Measurements from ENCODE around the gene GNG14. TPM values are rescaled to one million over a fixed set of nuclear protein-coding genes. Genes with fewer than 3 reads are reported as not detected.
A peak's percentile ranks its signal among the peaks of the same experiment; 100 is the strongest.

GNG14 gene
- total RNA-seq, 3 donors from 2014 or later, result not detected

GRCh38 chr19:12657966-12658365 lies 29.8 kb upstream of the GNG14 start:
- Mint-ChIP-seq H3K4me1 (ENCODE audit: low read depth) (no peaks in the 10 kb centered on the region), H3K36me3 (ENCODE audit: insufficient read depth) (peaks cover 28% of the 10 kb centered on the region), H3K4me3 (no peak overlapping the region), H3K27me3 (ENCODE audit: low read depth) (no peaks in the 10 kb centered on the region), H3K9me3 (no peaks in the 10 kb centered on the region)
- DNase-seq (no peak), ATAC-seq (no peak)

- DNase-seq (no peak), ATAC-seq (no peak)
- Mint-ChIP-seq H3K9me3 (no peaks in the 10 kb centered on the region), H3K36me3 (ENCODE audit: insufficient read depth) (peaks cover 24% of the 10 kb centered on the region), H3K27me3 (ENCODE audit: low read depth) (no peaks in the 10 kb centered on the region), H3K4me3 (no peak overlapping the region), H3K4me1 (ENCODE audit: low read depth) (peaks cover 19% of the 10 kb centered on the region)
These were observed 26.8 kb upstream of the GNG14 start for GRCh38 chr19:12660980-12661379.

DNA sequence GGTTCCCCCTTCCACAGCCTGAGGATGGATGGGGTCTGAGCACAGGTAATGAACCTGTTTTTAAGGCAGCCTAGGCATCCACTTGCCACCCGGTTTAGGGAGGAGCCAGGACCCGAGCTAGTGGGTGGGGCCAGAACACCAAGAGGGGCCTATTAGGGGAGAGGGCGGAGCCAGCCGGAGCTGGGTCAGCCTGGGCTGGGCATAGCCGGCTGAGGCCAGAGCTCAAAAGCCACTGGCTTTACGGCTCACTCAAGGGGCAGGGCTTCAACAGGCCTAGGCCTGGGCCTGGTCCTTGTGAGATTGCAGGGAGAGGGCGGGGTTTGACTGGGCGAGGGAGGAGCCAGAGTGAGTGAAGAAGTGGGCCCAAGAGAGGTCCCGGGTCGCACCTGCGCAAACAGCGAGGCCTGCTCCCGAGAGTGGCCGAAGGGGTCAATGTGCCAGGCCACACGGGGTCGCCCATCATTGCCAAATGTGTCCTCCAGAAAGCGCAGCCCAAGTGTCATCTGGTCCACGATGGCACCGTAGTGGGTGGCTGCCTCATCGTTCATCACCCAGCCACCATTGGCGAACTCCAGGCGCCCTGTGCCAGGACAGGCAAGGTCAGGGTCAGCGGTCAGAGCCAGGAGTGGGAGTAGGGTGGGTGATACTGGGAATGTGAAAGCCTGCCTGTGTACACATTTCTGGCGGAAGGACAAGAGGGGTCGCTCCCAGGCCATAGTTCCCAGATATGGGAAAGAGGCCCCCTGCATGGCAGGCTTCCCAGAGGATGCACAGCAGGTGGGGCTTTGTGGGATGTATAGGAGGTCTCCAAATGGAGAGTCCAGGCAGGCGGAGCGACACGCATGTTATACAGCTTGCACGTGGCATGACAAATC lies 23.2 kb upstream of the GNG14 start:
- Mint-ChIP-seq H3K27me3 (ENCODE audit: low read depth) (no peaks in the 10 kb centered on the region), H3K4me3 (peak overlapping the region; percentile 94), H3K4me1 (ENCODE audit: low read depth) (peaks cover 46% of the 10 kb centered on the region), H3K36me3 (ENCODE audit: insufficient read depth) (peaks cover 19% of the 10 kb centered on the region), H3K9me3 (no peaks in the 10 kb centered on the region)
- DNase-seq (no peak), ATAC-seq (no peak)

DNA sequence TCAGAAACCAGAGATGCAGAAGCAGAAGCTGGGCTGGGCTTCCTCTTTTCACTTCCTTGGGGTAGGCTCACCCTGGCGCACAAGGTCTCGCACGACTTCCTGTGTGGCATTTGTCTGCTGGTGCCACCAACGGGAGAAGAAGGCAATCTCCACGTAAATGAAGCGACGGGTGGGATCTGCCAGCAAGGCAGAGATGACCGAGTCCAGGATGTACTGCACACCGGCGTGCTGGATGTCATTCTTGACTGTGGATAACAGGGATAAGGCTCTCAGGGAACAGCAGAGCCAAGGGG lies 22.6 kb upstream of the GNG14 start:
- DNase-seq (peak; percentile 35), ATAC-seq (peak in 1 of 2 donors; percentile 9)
- H3K4me3 Mint-ChIP-seq, result peak overlapping the region; percentile 94
- peaks cover 46% of the 10 kb centered on the region for H3K4me1 Mint-ChIP-seq (ENCODE audit: low read depth)
- H3K9me3 Mint-ChIP-seq, result no peaks in the 10 kb centered on the region
- H3K36me3 Mint-ChIP-seq (ENCODE audit: insufficient read depth), result peaks cover 16% of the 10 kb centered on the region
- H3K27me3 Mint-ChIP-seq (ENCODE audit: low read depth), result no peaks in the 10 kb centered on the region

- Mint-ChIP-seq H3K4me1 (ENCODE audit: low read depth) (peaks cover 46% of the 10 kb centered on the region), H3K27me3 (ENCODE audit: low read depth) (no peaks in the 10 kb centered on the region), H3K9me3 (no peaks in the 10 kb centered on the region), H3K4me3 (peak overlapping the region; percentile 94), H3K36me3 (ENCODE audit: insufficient read depth) (peaks cover 13% of the 10 kb centered on the region)
- ATAC-seq (peak; percentile 5), DNase-seq (no peak)
These were observed 22.0 kb upstream of the GNG14 start for GRCh38 chr19:12665671-12666264.

DNA sequence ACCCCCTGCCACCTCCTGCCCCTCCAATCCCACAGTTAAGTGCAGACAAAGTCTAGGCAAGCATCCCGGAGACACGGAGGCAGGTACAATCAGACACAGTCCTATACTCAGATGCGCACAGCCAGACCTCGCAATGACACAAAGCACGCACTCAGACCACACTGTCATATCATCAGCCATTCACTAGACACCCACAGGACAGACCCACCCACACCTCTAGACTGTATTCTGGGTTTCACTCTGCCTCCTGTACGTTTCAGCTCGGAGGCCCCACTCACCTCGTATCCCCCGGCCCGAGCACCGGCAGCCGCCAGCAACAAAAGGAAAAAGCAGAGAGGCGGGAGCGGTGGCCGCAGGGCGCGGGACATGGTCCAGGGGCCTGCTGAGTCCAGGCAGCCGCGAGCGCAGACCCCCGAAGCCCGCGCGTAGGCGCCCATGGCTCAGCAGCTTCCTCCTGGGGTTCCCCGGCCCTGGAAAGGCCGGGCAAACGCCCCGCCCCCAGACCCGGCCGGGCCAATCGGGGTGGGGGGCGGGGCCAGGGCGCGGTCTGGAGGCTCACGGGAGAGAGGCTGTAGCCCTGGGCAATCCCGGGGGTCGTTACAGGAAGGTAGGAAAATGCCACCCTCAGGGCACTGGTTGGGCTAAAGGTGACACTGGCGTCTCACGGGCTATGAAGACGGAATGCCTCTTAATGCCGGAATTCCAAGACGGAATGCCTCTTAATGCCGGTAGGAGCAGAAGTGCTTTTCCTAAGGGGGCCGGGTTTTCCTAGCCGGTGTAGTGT lies 21.3 kb upstream of the GNG14 start, which contains the start of the genes MAN2B1 and WDR83:
MAN2B1 (minus strand) TSS at position 478 of the 784 bp plus-strand sequence; CDS start at position 437, 41 bp downstream.
WDR83 (plus strand) TSS at position 543 of the 784 bp plus-strand sequence. CDS start 2,984 bp downstream, outside the sequence.
- DNase-seq, result peak; percentile 78
- no peaks in the 10 kb centered on the region for H3K9me3 Mint-ChIP-seq
- H3K4me3 Mint-ChIP-seq, result peak within 1 kb of the TSS; percentile 94
- ATAC-seq, result peak; percentile 81 to 82
- H3K36me3 Mint-ChIP-seq (ENCODE audit: insufficient read depth), result peaks cover 13% of the 10 kb centered on the region
- H3K27me3 Mint-ChIP-seq (ENCODE audit: low read depth), result no peaks in the 10 kb centered on the region
- H3K4me1 Mint-ChIP-seq (ENCODE audit: low read depth), result peaks cover 46% of the 10 kb centered on the region

DNA sequence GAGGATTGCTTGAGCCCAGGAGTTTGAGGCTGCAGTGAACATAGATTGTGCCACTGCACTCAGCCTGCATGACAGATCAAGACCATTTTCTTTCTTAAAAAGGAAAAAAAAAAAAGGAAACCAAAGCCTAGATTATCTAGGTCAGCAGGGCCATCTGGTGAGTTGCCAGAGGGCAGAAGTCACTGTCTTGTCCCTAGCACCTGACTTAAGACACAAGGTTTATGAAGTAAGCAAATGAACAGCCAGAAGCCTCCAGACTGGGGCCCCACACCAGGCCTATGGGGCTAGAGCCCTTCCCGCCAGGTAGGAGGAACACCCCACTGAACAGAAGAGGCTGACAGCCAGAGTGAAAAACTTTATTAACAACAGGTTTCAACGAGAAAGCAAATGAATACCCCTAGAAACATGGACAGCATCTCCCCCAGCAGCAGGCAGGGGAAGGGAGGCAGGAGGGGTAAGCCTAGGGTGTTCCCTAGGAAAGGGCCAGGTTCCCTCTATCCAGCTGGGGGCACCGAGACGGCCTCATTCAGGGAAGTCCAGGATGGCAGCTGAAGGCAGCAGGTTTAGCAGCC lies 20.0 kb upstream of the GNG14 start:
- ATAC-seq, result no peak
- Mint-ChIP-seq H3K4me3 (peak overlapping the region; percentile 94), H3K9me3 (no peaks in the 10 kb centered on the region), H3K4me1 (ENCODE audit: low read depth) (peaks cover 50% of the 10 kb centered on the region), H3K27me3 (ENCODE audit: low read depth) (no peaks in the 10 kb centered on the region), H3K36me3 (ENCODE audit: insufficient read depth) (peaks cover 20% of the 10 kb centered on the region)
- no peak for DNase-seq

GRCh38 chr19:12668346-12668745 lies 19.5 kb upstream of the GNG14 start:
- no peaks in the 10 kb centered on the region for H3K27me3 Mint-ChIP-seq (ENCODE audit: low read depth)
- DNase-seq (no peak), ATAC-seq (no peak)
- no peaks in the 10 kb centered on the region for H3K9me3 Mint-ChIP-seq
- H3K4me3 Mint-ChIP-seq, result peak overlapping the region; percentile 94
- peaks cover 20% of the 10 kb centered on the region for H3K36me3 Mint-ChIP-seq (ENCODE audit: insufficient read depth)
- H3K4me1 Mint-ChIP-seq (ENCODE audit: low read depth), result peaks cover 50% of the 10 kb centered on the region

- Mint-ChIP-seq H3K4me3 (peak overlapping the region; percentile 94), H3K4me1 (ENCODE audit: low read depth) (peaks cover 50% of the 10 kb centered on the region)
These were observed 18.9 kb upstream of the GNG14 start for GRCh38 chr19:12668932-12669269.

DNA sequence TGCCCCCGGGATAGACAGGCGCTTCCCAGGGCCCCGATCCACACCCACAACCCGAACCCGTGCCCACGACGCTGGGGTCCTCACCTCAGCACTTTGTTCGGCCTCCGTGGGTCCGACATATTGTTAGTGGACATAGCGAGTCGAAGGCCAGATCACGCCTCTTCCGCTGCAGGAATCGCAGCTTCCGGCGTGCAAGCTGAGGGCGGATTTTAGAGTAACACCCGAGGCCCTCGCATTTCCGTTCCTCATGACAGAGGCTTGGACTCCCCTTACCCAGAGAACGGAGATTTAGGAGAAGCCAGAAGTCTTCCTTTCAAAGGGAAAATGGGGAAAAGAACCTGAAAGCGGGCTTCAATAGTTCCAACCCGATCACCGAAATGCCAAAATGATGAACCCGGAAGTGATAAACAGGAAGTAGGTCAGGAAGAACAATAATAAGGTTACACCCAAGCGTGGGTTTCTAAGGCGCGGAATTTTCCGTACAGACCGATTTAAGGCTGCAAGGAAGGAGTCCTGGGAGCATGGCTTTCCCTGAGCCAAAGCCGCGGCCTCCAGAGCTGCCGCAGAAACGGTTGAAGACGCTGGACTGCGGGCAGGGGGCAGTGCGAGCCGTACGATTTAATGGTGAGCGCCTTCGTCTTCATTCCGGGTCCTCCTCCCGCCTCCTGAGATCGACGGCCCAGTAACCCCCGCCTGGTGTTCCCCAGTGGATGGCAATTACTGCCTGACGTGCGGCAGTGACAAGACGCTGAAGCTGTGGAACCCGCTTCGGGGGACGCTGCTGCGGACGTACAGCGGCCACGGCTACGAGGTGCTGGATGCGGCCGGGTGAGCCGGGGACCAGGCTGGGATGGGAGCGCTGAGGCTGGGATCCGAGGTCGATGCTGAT lies 18.3 kb upstream of the GNG14 start:
- ATAC-seq (peak; percentile 26 to 32), DNase-seq (peak; percentile 68)
- Mint-ChIP-seq H3K4me3 (peak overlapping the region; percentile 94), H3K27me3 (ENCODE audit: low read depth) (no peaks in the 10 kb centered on the region), H3K9me3 (no peaks in the 10 kb centered on the region), H3K36me3 (ENCODE audit: insufficient read depth) (peaks cover 16% of the 10 kb centered on the region), H3K4me1 (ENCODE audit: low read depth) (peaks cover 46% of the 10 kb centered on the region)

More at GRCh38 chr19:12668932-12669269, 18.9 kb upstream of the GNG14 start:
- H3K27me3 Mint-ChIP-seq (ENCODE audit: low read depth), result no peaks in the 10 kb centered on the region
- H3K9me3 Mint-ChIP-seq, result no peaks in the 10 kb centered on the region
- peaks cover 16% of the 10 kb centered on the region for H3K36me3 Mint-ChIP-seq (ENCODE audit: insufficient read depth)
- ATAC-seq, result peak; percentile 18 to 24
- DNase-seq, result peak; percentile 65

DNA sequence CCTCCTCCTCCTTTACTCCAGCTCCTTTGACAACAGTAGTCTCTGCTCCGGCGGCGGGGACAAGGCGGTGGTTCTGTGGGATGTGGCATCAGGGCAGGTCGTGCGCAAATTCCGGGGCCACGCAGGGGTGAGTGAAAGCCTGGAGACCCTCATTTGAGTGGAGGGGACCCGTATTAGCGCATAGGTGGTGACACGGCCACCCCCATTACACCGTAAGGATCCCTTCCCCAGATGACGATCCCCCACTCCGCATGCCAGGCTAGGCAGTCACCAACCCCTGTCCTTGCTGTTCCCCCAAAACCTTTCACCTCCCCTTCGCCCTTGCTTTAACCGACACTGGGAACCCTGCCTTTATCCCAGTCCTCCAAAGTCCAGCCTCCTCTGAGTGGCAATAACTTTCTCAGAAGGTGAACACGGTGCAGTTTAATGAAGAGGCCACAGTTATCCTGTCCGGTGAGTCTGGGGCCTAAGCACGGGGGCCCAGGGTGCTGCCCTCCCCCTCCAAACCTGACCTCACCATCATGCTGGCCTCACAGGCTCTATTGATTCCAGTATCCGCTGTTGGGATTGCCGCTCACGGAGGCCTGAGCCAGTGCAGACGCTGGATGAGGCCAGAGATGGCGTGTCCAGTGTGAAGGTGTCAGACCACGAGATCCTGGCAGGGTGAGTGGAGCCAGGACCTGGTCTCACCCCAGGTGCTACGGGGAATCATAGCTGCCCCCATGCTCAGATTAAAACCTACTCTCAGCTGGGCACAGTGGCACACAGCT lies 17.5 kb upstream of the GNG14 start:
- H3K36me3 Mint-ChIP-seq (ENCODE audit: insufficient read depth), result peaks cover 16% of the 10 kb centered on the region
- H3K9me3 Mint-ChIP-seq, result no peaks in the 10 kb centered on the region
- peak overlapping the region; percentile 94 for H3K4me3 Mint-ChIP-seq
- peaks cover 38% of the 10 kb centered on the region for H3K4me1 Mint-ChIP-seq (ENCODE audit: low read depth)
- no peak for DNase-seq
- no peaks in the 10 kb centered on the region for H3K27me3 Mint-ChIP-seq (ENCODE audit: low read depth)
- ATAC-seq, result no peak

- peaks cover 30% of the 10 kb centered on the region for H3K4me1 Mint-ChIP-seq (ENCODE audit: low read depth)
- no peak overlapping the region for H3K4me3 Mint-ChIP-seq
- H3K9me3 Mint-ChIP-seq, result no peaks in the 10 kb centered on the region
- H3K27me3 Mint-ChIP-seq (ENCODE audit: low read depth), result no peaks in the 10 kb centered on the region
- DNase-seq (no peak), ATAC-seq (no peak)
- peaks cover 32% of the 10 kb centered on the region for H3K36me3 Mint-ChIP-seq (ENCODE audit: insufficient read depth)
These were observed 15.1 kb upstream of the GNG14 start for GRCh38 chr19:12672744-12673143.

DNA sequence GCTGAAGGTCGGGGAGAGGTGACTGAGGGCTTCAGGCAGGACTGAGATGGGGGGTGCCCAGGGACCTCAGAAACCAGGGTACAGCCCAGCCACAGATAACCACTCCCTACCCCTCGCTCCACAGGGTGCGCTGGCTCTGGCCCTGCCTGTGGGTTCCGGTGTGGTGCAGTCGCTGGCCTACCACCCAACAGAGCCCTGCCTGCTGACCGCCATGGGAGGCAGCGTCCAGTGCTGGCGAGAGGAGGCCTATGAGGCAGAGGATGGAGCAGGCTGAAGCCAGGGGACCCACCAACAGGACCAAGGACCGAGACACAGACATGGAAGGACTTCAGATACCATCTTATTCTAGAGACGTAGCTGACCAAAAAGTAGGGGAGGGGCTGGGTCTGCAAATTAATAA lies 12.4 kb upstream of the GNG14 start:
- Mint-ChIP-seq H3K4me1 (ENCODE audit: low read depth) (peaks cover 26% of the 10 kb centered on the region), H3K27me3 (ENCODE audit: low read depth) (no peaks in the 10 kb centered on the region), H3K36me3 (ENCODE audit: insufficient read depth) (peaks cover 40% of the 10 kb centered on the region), H3K9me3 (no peaks in the 10 kb centered on the region), H3K4me3 (no peak overlapping the region)
- DNase-seq (no peak), ATAC-seq (no peak)
